SJSA1 (cell line): ENCODE measurements around the gene THSD7A. TPM values are rescaled to one million over a fixed set of nuclear protein-coding genes. Genes with fewer than 3 reads are reported as not detected.

Experiments used
- DNase-seq, 2 experiments: peaks; one replicate each; pipeline ENCODE4 v3.0.0-alpha.2; 2015 to 2020; ENCODE audit warnings: low spot score in 2 of 2, low read depth in 1 of 2
- H3K27ac ChIP-seq: fragments of 250-450 bp; sonication (Bioruptor Pico); 2 replicates; pipeline ENCODE4 v1.5.1; 2020; ENCODE audit warnings: mild to moderate bottlenecking, moderate library complexity
- H3K27me3 ChIP-seq: fragments of 250-450 bp; sonication (Bioruptor Pico); replicated peaks from 2 replicates; pipeline ENCODE4 v1.5.1; 2020; ENCODE audit warnings: mild to moderate bottlenecking, moderate library complexity
- H3K36me3 ChIP-seq: fragments of 250-450 bp; sonication (Bioruptor Pico); 2 replicates; pipeline ENCODE4 v1.5.1; 2020; ENCODE audit warnings: mild to moderate bottlenecking
- H3K4me1 ChIP-seq: fragments of 250-450 bp; sonication (Bioruptor Pico); replicated peaks from 2 replicates; pipeline ENCODE4 v1.6.1; 2021; ENCODE audit warnings: mild to moderate bottlenecking
- H3K4me3 ChIP-seq: fragments of 250-450 bp; sonication (Bioruptor Pico); 2 replicates; pipeline ENCODE4 v1.5.1; 2020; ENCODE audit warnings: mild to moderate bottlenecking
- H3K9me3 ChIP-seq: fragments of 250-450 bp; sonication (Bioruptor Pico); replicated peaks from 2 replicates; pipeline ENCODE4 v1.5.1; 2020; ENCODE audit warnings: mild to moderate bottlenecking
- total RNA-seq: library from RNA; depleted of rRNA; stranded (reverse); fragments of >200 nt; shearing (Covaris generic); gene quantifications from 2 replicates; pipeline ENCODE4 v1.2.3, GENCODE V29; 2014

Gene THSD7A
- total RNA-seq, 1 experiment from 2014 or later = not detected

DNA sequence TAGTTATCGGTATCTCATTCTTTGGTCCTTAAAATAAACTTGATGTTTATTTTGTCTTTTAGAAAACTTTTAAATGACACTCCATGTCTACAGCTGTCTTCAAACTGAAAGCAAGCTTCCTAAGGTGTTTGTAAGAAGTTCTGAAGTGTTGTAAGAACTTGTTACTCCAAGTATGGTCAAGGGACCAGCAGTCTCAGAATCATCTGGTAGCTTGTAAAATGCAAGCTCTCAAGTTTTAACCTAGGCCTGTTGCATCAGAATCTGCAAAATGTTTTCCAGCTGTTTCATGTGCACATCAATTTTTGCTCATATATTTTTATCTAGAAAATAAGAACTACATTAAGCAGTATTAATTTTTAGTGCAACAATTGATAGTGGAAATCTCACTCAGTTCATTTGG, 104.1 kb downstream of the THSD7A start:
- Histone ChIP-seq H3K27me3 (no peaks in the 10 kb centered on the region), H3K27ac (no peak overlapping the region), H3K9me3 (no peaks in the 10 kb centered on the region), H3K4me3 (no peak overlapping the region), H3K36me3 (no peaks in the 10 kb centered on the region), H3K4me1 (no peaks in the 10 kb centered on the region)
- DNase-seq = no peak

DNA sequence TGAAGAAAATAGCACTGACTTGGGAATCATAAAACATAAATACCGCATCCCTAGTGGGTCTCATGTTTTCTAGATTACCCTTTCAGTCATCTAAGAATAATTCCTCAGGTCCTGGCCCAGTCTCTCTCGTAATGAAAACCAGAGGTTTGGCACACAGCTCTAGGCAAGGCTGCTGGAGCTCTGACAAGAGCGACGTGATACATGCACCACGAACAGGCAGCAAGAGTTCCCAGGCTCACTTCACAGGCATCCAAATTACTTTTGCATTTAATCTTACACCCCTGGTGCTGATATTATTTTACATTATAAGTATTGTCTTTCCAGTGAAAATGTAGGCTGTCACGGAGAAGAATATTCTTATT, 105.2 kb downstream of the THSD7A start:
- no peak for DNase-seq
- Histone ChIP-seq H3K36me3 (no peaks in the 10 kb centered on the region), H3K27me3 (no peaks in the 10 kb centered on the region), H3K4me1 (no peaks in the 10 kb centered on the region), H3K27ac (no peak overlapping the region), H3K4me3 (no peak overlapping the region), H3K9me3 (no peaks in the 10 kb centered on the region)

DNA sequence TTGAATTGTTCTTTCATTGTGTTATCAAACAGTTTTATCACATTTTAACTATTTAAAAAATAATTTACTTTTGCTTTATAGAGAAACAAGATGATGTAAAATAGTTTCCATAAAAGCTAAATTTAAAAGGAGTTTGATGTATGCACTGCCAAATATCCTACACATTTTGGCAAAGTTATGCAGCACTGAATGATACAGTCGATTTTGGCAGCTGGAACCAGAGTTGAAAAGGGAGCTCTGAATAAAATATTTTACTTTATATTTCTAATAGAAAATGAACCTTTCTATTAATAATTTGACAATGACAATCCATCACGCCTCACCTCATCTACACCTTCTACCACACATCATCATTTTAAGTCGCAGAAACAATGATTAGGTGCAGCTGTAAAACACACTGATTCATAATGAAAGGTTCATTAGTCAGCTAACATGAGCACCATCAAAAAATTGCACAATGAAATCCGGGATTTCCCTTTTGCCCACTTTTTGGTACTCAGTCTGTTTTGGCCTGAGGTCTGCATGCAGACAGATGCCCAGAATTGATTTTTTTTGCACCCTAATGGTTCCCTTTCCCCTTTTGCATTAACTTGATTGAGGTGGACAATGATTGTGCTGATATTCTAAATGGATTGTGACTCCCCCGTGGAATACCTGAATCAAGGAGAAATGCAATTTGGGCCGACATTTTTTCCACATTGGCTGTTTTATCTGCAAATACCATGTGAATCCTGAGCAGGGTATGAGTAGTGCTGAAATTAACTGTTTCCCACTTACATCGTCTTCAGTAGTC, 105.8 kb downstream of the THSD7A start:
- no peaks in the 10 kb centered on the region for H3K27me3 ChIP-seq
- no peak for DNase-seq
- no peak overlapping the region for H3K27ac ChIP-seq
- H3K4me1 ChIP-seq = no peaks in the 10 kb centered on the region
- no peaks in the 10 kb centered on the region for H3K9me3 ChIP-seq
- H3K36me3 ChIP-seq = no peaks in the 10 kb centered on the region
- no peak overlapping the region for H3K4me3 ChIP-seq

DNA sequence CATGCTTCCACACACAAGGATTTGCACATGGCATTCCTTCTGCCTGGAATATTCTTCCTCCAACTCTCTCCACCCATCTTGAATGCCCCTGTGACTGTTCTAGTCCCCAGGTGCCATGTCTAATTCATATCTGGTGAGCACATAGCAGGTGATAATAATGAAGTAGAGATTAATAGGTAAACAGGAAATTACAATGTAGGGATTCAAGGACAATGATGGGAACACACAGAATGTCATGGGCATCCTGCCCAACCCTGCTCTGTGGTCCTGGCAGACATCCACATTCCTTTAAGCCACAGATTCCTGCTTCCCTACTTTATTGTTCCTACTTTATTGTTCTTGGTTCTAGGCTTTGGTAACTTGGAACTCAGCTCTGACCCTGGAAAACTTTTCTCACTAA, 115.8 kb downstream of the THSD7A start:
- Histone ChIP-seq H3K27ac (peak overlapping the region; percentile 52), H3K27me3 (no peaks in the 10 kb centered on the region), H3K9me3 (no peaks in the 10 kb centered on the region), H3K4me1 (peaks cover 43% of the 10 kb centered on the region), H3K4me3 (no peak overlapping the region), H3K36me3 (no peaks in the 10 kb centered on the region)
- peak; percentile 79 to 91 for DNase-seq

DNA sequence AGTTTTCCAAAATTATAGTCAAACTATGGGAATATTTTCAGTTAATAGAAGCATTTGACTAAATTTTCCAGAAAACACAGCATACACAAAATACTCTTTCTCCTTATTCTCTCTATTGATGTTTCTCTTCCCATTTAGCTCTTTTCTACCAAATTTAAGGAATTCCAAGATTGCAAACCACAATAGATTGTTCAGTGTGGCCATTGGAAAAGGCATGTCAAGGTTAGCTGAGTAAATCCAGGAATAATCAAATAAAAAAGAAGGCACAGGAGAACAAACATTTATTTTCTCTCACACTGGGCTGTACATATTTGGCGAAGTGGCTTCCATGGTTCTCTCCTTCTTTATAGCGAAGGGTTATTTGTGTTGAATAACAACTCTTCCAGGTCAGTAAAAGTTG, 117.3 kb downstream of the THSD7A start:
- peaks cover 43% of the 10 kb centered on the region for H3K4me1 ChIP-seq
- peak in 1 of 2 experiments; percentile 57 for DNase-seq
- no peaks in the 10 kb centered on the region for H3K36me3 ChIP-seq
- H3K27ac ChIP-seq = peak overlapping the region; percentile 47
- H3K4me3 ChIP-seq = no peak overlapping the region
- no peaks in the 10 kb centered on the region for H3K9me3 ChIP-seq
- H3K27me3 ChIP-seq = no peaks in the 10 kb centered on the region

DNA sequence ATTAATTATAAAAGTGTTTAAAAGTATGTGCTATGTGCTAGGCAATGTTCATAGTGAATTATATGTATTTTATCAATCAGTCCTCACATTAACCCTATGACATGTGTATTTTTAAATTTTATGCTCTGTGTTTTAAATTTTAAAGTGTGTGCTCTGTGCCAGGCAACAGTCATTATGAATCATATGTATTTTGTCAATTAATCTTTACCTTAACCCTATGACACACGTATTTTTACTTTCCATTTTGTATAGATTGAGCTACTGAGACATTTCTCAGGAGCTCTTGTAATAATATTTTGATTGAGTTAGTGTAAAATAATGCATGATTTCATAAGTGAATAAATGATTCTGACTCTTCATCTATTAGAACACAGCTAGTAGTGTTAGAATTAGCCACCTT, 117.8 kb downstream of the THSD7A start:
- Histone ChIP-seq H3K27ac (peak overlapping the region; percentile 47), H3K4me1 (peaks cover 43% of the 10 kb centered on the region), H3K9me3 (no peaks in the 10 kb centered on the region), H3K36me3 (no peaks in the 10 kb centered on the region), H3K4me3 (no peak overlapping the region), H3K27me3 (no peaks in the 10 kb centered on the region)
- DNase-seq = no peak

DNA sequence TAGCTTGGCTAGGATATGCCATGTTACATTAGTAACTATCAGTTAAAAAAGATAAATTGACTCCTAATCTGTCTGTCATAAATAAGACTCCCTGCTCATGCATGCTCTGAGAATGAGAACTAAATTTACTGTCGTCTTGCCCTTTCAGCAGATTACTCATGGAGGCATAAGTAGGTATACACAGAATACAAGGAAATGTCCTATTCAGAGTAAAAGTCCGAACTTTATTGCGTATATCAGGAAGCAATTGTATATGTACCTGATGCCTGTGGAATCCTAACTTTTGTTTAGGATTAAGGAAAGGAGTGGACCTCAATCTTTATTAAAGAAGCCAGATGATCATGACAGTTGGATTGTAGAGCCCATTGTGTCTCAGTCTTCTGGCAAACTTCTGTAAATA, 118.6 kb downstream of the THSD7A start:
- Histone ChIP-seq H3K9me3 (no peaks in the 10 kb centered on the region), H3K36me3 (no peaks in the 10 kb centered on the region), H3K4me1 (peaks cover 47% of the 10 kb centered on the region), H3K27me3 (no peaks in the 10 kb centered on the region), H3K4me3 (no peak overlapping the region), H3K27ac (no peak overlapping the region)
- peak in 1 of 2 experiments; percentile 30 for DNase-seq

DNA sequence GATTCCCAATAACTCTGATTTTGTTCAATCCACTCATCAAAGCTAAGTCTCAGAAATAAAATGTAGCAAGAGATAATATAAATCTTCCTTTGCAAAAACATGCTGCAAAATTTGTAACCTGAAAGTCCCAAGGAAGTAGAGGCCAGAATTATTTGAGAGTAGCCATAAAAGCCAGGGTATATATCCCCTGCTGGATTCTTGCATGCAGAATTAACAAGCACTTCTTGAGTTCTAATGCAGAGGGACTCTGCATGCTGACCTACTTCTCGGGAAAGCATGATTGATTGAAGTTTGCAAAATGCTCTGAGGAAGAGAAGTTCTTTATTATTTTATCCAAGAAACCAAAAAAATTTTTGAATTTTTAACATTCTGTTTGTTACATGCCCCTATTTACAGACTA, 121.6 kb downstream of the THSD7A start:
- H3K36me3 ChIP-seq = no peaks in the 10 kb centered on the region

DNA sequence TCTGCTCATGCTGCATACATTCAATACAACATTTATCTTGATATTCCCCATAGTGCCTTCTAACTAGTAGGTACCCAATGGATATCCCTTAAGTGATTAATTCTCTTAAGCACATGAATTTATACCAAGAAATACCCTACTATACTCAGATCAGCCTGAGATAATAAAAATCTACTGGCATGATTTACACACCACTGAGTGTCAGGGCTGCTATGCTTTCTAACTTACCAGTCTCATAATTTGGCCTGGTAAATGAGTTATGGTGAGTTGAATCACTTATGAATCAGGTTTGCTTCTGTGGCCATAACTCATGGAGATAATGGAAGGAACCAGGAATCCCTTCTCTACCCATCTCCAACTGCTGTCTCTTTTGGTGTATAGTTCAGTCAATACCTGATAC, 122.8 kb downstream of the THSD7A start:
- Histone ChIP-seq H3K4me3 (no peak overlapping the region), H3K9me3 (no peaks in the 10 kb centered on the region), H3K27me3 (no peaks in the 10 kb centered on the region), H3K36me3 (no peaks in the 10 kb centered on the region), H3K27ac (no peak overlapping the region), H3K4me1 (peaks cover 26% of the 10 kb centered on the region)
- no peak for DNase-seq

More for the DNA sequence above, 121.6 kb downstream of the THSD7A start:
- no peaks in the 10 kb centered on the region for H3K27me3 ChIP-seq
- H3K4me3 ChIP-seq = no peak overlapping the region
- no peaks in the 10 kb centered on the region for H3K9me3 ChIP-seq
- peaks cover 38% of the 10 kb centered on the region for H3K4me1 ChIP-seq
- H3K27ac ChIP-seq = no peak overlapping the region
- DNase-seq = no peak

DNA sequence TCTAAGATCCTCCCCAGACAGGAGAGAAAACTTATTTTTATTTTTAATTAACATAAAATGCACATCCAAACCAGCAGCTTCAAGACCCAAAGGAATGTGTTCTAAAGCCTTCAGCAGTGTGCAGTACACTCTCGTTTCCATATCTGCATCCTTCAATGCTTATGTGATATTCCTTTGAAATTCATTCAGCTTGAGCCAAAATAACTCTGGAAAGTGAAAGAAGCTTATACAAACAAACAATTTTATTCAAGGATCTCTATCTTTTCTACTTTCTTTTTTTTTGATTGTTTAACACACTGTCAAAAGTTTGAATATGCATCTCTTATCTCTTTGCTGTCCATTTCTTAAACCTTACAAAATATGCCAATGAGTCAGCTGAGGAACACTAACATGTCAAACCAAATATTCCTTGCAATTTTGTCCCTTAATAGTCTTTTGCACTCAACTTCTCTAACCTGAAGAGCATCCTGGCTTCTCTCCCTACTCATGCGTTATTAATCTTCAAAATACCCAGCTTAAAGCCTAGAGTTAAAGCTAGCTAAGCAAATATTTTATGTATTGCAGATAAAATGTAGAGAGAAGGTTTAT, 124.3 kb downstream of the THSD7A start:
- no peaks in the 10 kb centered on the region for H3K36me3 ChIP-seq
- H3K27me3 ChIP-seq = no peaks in the 10 kb centered on the region
- no peaks in the 10 kb centered on the region for H3K9me3 ChIP-seq
- peaks cover 15% of the 10 kb centered on the region for H3K4me1 ChIP-seq
- H3K27ac ChIP-seq = no peak overlapping the region
- DNase-seq = peak in 1 of 2 experiments; percentile 33
- no peak overlapping the region for H3K4me3 ChIP-seq

DNA sequence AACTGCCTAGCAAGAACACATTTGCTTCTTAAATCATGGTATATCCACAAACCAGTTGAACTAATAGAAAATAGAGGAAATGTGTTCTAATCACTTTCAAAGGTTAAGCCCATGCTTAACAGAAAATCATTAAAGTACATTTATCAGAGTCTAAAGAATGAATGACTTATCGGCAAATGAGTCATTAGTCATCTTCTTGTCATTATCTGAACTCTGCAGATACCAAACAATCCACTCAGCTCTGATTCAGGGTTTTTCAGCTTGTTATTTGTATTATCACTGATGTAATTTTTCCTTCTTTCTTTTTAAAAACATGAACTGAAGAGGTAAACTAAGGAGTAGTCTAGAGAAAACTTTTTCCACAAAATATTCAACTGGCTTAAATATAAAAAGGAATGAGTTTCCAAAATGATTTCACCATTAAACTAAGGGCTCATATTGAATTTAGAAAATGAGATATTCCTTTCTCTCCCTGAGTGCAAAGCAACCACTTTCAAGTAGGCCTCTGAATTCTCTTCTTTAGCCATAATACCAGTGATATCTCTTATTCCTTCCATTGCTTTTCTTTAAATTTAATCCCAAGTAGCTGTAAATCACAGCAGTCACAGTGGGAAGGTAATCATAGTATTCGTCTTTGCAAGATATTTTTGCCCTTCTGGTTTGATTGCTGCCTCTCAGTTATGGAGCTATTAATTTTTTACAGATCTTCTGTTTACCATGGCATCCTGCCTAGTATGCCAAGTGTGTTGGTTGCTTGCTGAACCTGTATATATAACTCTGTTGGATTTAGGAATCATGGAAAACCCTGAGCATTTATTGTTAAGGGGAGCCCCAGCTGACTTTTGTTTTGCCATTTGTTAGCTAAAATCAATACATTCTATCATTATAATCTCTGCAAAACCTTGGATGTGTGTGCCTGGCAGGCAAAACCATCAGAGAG, 125.1 kb downstream of the THSD7A start:
- peak in 1 of 2 experiments; percentile 10 for DNase-seq
- H3K27ac ChIP-seq = no peak overlapping the region

DNA sequence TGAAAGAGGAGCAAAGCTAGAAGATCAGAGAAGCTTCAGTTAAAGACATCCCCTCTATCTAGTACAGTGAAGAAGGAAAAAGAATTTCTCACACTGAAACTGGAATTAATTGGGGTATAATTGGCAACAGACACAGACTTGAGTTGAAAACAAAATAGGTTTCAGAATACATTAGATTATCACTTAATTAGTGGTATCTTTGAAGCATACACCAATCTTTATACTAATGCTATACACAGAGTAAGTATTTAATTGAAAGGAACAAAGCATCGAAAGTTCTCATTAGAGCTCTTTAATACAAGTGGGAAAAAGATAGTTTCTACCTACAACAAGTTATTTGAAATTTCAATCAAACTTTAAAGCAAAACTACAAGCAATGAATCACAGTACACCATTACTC, 128.2 kb downstream of the THSD7A start:
- Histone ChIP-seq H3K4me3 (no peak overlapping the region), H3K9me3 (no peaks in the 10 kb centered on the region), H3K27ac (no peak overlapping the region), H3K36me3 (no peaks in the 10 kb centered on the region), H3K4me1 (peaks cover 15% of the 10 kb centered on the region), H3K27me3 (no peaks in the 10 kb centered on the region)
- no peak for DNase-seq

More for the DNA sequence above, 125.1 kb downstream of the THSD7A start:
- no peaks in the 10 kb centered on the region for H3K36me3 ChIP-seq
- no peaks in the 10 kb centered on the region for H3K9me3 ChIP-seq
- H3K4me3 ChIP-seq = no peak overlapping the region
- H3K4me1 ChIP-seq = peaks cover 15% of the 10 kb centered on the region
- H3K27me3 ChIP-seq = no peaks in the 10 kb centered on the region

DNA sequence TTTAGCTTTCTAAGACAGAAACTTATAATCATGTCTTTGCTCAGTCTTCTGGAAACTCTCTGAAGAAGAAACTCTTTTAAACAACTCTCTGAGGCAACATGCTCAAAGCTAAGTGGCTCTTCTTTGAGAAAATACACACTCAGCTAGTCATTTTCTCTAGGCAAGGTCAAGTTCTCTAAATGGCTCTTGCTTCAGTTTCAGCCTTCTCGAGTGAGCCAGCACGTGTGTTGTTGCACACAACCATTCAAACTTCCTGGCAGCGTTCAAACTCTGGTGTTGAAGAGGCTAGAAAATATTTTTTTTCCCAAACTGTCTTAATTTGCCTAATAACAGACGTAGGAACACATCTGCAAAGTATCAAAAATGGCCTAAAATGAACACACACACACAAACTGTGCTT, 129.1 kb downstream of the THSD7A start:
- no peak overlapping the region for H3K4me3 ChIP-seq
- no peak overlapping the region for H3K27ac ChIP-seq
- no peaks in the 10 kb centered on the region for H3K9me3 ChIP-seq
- H3K4me1 ChIP-seq = peaks cover 10% of the 10 kb centered on the region
- DNase-seq = no peak
- no peaks in the 10 kb centered on the region for H3K27me3 ChIP-seq
- H3K36me3 ChIP-seq = no peaks in the 10 kb centered on the region
